GM13977 (cell line): Measurements from ENCODE around the gene IGF2BP3.

Experiments
- DNase-seq: peaks from one replicate; pipeline ENCODE4 v3.0.0; 2012; ENCODE audit warnings: low spot score
- in situ Hi-C: fragments of 300-500 bp; cut with MboI; formaldehyde crosslinking; loops from one replicate; pipeline ENCODE4 v1.12.0; 2022; ENCODE audit warnings: low sequenced_read_pairs, low pct_unique_long_range_greater_than_20kb, mixed read lengths, inconsistent platforms; ENCODE audit not compliant: unreplicated experiment
- TF ChIP-seq, protein P1 (sequence below): IDR thresholded peaks from 2 replicates; pipeline ENCODE4 v1.5.1; 2012; ENCODE audit warnings: mild to moderate bottlenecking, control low read depth; ENCODE audit not compliant: insufficient read depth; ENCODE audit errors: extremely low read depth, missing control alignments

The IGF2BP3 gene

GRCh38 chr7:23472046-23472445 lies 1.8 kb upstream of the IGF2BP3 start:
- TF ChIP-seq, protein P1, sequence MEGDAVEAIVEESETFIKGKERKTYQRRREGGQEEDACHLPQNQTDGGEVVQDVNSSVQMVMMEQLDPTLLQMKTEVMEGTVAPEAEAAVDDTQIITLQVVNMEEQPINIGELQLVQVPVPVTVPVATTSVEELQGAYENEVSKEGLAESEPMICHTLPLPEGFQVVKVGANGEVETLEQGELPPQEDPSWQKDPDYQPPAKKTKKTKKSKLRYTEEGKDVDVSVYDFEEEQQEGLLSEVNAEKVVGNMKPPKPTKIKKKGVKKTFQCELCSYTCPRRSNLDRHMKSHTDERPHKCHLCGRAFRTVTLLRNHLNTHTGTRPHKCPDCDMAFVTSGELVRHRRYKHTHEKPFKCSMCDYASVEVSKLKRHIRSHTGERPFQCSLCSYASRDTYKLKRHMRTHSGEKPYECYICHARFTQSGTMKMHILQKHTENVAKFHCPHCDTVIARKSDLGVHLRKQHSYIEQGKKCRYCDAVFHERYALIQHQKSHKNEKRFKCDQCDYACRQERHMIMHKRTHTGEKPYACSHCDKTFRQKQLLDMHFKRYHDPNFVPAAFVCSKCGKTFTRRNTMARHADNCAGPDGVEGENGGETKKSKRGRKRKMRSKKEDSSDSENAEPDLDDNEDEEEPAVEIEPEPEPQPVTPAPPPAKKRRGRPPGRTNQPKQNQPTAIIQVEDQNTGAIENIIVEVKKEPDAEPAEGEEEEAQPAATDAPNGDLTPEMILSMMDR: no peak
- in situ Hi-C loops: no loop called here
- DNase-seq: no peak

DNA sequence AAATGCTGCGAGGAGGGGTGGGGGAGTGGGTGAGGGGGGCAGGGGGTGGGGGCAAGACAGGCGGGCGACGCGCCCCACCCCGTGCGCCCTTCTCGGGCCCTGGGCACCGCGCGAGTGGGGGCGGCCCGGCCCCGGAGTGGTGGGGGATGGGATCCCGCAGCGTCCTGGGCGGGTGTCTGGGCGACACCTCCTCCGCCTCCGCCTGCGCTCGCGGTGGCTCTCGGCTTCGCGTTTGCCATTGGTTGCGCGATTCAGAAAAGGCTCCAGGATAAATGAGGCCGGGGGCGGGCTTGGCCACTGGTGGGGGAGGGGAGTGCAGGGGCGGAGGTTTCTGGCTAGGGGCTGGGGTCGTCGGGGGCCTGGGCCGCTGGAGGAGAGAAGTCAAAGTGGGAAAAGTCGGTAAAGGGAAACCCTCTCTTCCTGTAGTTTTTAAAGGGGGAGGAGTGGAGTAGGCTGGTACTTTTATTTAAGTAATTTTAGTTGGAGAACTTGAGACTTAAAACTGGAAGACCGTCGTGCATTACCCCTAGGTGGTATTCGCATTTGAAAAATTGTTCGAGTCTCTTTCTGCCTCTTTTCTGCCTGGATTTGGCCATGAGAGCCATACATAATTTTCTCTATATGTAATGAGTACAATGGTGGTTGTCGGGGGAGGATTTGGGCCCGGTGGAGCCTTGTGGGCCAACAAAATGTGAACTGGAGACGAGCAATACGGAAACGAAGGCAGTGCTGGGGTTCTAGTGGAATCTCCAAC lies 992 bp upstream of the IGF2BP3 start:
- TF ChIP-seq, protein P1: no peak
- in situ Hi-C loops: no loop called here
- peak; percentile 85 for DNase-seq

- DNase-seq: no peak
Measured at GRCh38 chr7:23469961-23470250, 385 bp downstream of the IGF2BP3 start.

GRCh38 chr7:23469150-23469960 lies 936 bp downstream of the IGF2BP3 start:
- peak; percentile 58 for DNase-seq
- in situ Hi-C loops: no loop called here
- TF ChIP-seq, protein P1: peak; percentile 17

More at GRCh38 chr7:23469961-23470250, 385 bp downstream of the IGF2BP3 start:
- in situ Hi-C loops: no loop called here
- TF ChIP-seq, protein P1: no peak

DNA sequence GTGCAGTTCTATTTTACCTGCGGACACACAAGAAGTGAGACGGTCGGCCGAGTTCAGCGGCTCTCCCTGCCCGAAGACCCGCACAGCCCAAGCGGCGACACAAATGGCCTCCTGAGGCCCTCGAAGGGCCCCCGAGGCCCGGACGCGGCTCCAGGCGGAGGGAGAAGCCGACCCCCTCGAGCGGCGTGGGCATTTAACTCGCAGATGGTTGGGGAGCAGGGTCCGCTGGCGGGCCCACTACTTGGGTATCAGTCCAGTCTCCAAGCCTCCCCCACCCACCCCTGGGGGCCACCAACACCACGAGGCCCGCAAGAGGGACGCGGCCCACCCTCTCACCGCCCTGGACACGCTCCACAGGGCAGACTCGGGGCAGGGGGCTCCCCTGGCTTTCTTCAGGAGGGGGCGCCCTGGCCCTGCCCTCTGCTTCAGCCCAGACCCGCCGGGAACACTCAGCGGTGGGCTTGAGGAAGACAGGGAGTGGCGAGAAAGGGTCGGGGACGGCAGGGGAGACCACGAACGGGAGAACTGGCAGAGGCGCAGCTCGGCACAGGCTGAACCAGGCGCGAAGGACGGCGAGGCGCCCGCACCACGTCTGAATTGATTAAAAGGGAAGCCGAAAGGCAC lies 1.7 kb downstream of the IGF2BP3 start:
- in situ Hi-C loops: no loop called here
- no peak for DNase-seq
- TF ChIP-seq, protein P1: no peak

- in situ Hi-C loops: no loop called here
- peak; percentile 67 for DNase-seq
- TF ChIP-seq, protein P1: no peak
Measured at GRCh38 chr7:23467806-23468525, 2.3 kb downstream of the IGF2BP3 start.
